Upper lobe of right lung (tissue), 1 donor: Measurements from ENCODE around the gene DHRSX. TPM values are rescaled to one million over a fixed set of nuclear protein-coding genes. Genes with fewer than 3 reads are reported as not detected.
"Not testable (repeated sequence)": the region's sequence is repeated elsewhere in the genome, so short reads cannot be mapped to it uniquely, and the experiment has no call there.

Experiments
- ATAC-seq: fragments of 200-7000 bp; cut with Tn5 transposase; one replicate; pipeline ENCODE4 v1.9.1; 2020; ENCODE audit warnings: mild to moderate bottlenecking, moderate library complexity
- DNase-seq: peaks from one replicate; pipeline ENCODE4 v3.0.0-alpha.2; 2020
- H3K27ac ChIP-seq: fragments of 200-600 bp; one replicate; pipeline ENCODE4 v1.8.0; 2022
- H3K27me3 ChIP-seq: fragments of 200-600 bp; one replicate; pipeline ENCODE4 v1.8.0; 2022; ENCODE audit warnings: mild to moderate bottlenecking
- H3K36me3 ChIP-seq: fragments of 200-600 bp; one replicate; pipeline ENCODE4 v1.8.0; 2022
- H3K4me1 ChIP-seq: fragments of 200-600 bp; one replicate; pipeline ENCODE4 v1.8.0; 2022
- H3K4me3 ChIP-seq: fragments of 200-600 bp; one replicate; pipeline ENCODE4 v1.8.0; 2022; ENCODE audit warnings: mild to moderate bottlenecking
- H3K9me3 ChIP-seq: fragments of 200-600 bp; one replicate; pipeline ENCODE4 v1.8.0; 2022
- CTCF ChIP-seq: fragments of 200-600 bp; IDR thresholded peaks from one replicate; pipeline ENCODE4 v1.8.0; 2022; ENCODE audit warnings: antibody characterized with exemption
- intact Hi-C: fragments of 100-400 bp; cut with DNase I; formaldehyde crosslinking; loops from one replicate; pipeline ENCODE4 v1.11.0; 2022
- total RNA-seq: library from RNA; stranded (reverse); fragmentation: NEBNext Ultra II Directional; extraction: Animal tissue kit (Norgen Biotek cat#: 25700); gene quantifications from one replicate; pipeline ENCODE4 v1.2.1, GENCODE V29; 2021
- donor health status: DM: no; HTN: yes; CAD: no; lungs with severe emphysema.

Gene DHRSX
- total RNA-seq, 1 donor from 2014 or later, result 34.8 TPM

- intact Hi-C loops, result no loop called here
- TF ChIP-seq CTCF, result no peak
- Histone ChIP-seq H3K27ac (no peak overlapping the region), H3K36me3 (no peaks in the 10 kb centered on the region), H3K27me3 (no peaks in the 10 kb centered on the region), H3K9me3 (no peaks in the 10 kb centered on the region), H3K4me1 (no peaks in the 10 kb centered on the region), H3K4me3 (no peak overlapping the region)
- no peak for ATAC-seq
- no peak for DNase-seq
Measured at GRCh38 chrX:2426289-2426882, 74.4 kb downstream of the DHRSX start.

- no peaks in the 10 kb centered on the region for H3K9me3 ChIP-seq
- no peaks in the 10 kb centered on the region for H3K36me3 ChIP-seq
- no peak for ATAC-seq
- DNase-seq, result no peak
- intact Hi-C loops, result no loop called here
- TF ChIP-seq CTCF, result no peak
- no peak overlapping the region for H3K27ac ChIP-seq
- H3K27me3 ChIP-seq, result no peaks in the 10 kb centered on the region
- H3K4me3 ChIP-seq, result no peak overlapping the region
- no peaks in the 10 kb centered on the region for H3K4me1 ChIP-seq
Measured at GRCh38 chrX:2425286-2426071, 75.3 kb downstream of the DHRSX start.

- Histone ChIP-seq H3K4me3 (no peak overlapping the region), H3K27ac (no peak overlapping the region), H3K27me3 (no peaks in the 10 kb centered on the region), H3K36me3 (no peaks in the 10 kb centered on the region), H3K9me3 (no peaks in the 10 kb centered on the region), H3K4me1 (no peaks in the 10 kb centered on the region)
- intact Hi-C loops, result no loop called here
- no peak for DNase-seq
- ATAC-seq, result no peak
- no peak for TF ChIP-seq CTCF
Measured at GRCh38 chrX:2424317-2424716, 76.5 kb downstream of the DHRSX start.

- DNase-seq (no peak), ATAC-seq (no peak)
- H3K4me3 ChIP-seq, result no peak overlapping the region
- no peak overlapping the region for H3K27ac ChIP-seq
- no peaks in the 10 kb centered on the region for H3K4me1 ChIP-seq
- intact Hi-C loops, result no loop called here
- no peak for TF ChIP-seq CTCF
- no peaks in the 10 kb centered on the region for H3K9me3 ChIP-seq
- no peaks in the 10 kb centered on the region for H3K27me3 ChIP-seq
- no peaks in the 10 kb centered on the region for H3K36me3 ChIP-seq
Measured at GRCh38 chrX:2423899-2424298, 76.9 kb downstream of the DHRSX start.

GRCh38 chrX:2423282-2423681, 77.5 kb downstream of the DHRSX start:
- Histone ChIP-seq H3K4me1 (no peaks in the 10 kb centered on the region), H3K27ac (no peak overlapping the region), H3K27me3 (no peaks in the 10 kb centered on the region), H3K4me3 (no peak overlapping the region), H3K9me3 (no peaks in the 10 kb centered on the region), H3K36me3 (no peaks in the 10 kb centered on the region)
- ATAC-seq (no peak), DNase-seq (no peak)
- no peak for TF ChIP-seq CTCF
- intact Hi-C loops, result no loop called here

GRCh38 chrX:2419418-2419817, 81.4 kb downstream of the DHRSX start:
- intact Hi-C loops, ATAC-seq: not testable (repeated sequence)

More at GRCh38 chrX:2419418-2419817, 81.4 kb downstream of the DHRSX start:
- H3K27me3 ChIP-seq, H3K9me3 ChIP-seq, H3K27ac ChIP-seq, DNase-seq, H3K4me1 ChIP-seq, H3K36me3 ChIP-seq, H3K4me3 ChIP-seq: not testable (repeated sequence)
